ENCODE results near the gene LPIN2.
"Not testable (repeated sequence)": the region's sequence is repeated elsewhere in the genome, so short reads cannot be mapped to it uniquely, and the experiment has no call there.

Gene LPIN2

DNA sequence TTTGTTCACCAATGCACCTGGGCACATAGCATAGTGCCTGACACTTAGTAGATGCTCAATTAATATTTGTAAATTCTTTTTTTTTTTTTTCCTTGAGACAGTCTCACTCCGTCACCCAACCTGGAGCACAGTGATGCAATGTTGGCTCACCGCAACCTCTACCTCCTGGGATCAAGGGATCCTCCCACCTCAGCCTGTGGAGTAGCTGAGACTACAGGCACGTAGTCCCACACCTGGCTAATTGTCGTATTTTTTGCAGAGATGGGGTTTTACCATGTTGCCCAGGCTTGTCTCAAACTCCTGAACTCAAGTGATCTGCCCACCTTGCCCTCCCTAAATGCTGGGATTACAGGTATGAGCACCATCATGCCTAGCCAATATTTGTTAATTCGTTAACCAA lies 23.2 kb upstream of the LPIN2 start:
- in situ Hi-C loops (cut with MboI; ENCODE audit: low sequenced_read_pairs, unreplicated experiment): no loop called here
- TF ChIP-seq, protein P1, sequence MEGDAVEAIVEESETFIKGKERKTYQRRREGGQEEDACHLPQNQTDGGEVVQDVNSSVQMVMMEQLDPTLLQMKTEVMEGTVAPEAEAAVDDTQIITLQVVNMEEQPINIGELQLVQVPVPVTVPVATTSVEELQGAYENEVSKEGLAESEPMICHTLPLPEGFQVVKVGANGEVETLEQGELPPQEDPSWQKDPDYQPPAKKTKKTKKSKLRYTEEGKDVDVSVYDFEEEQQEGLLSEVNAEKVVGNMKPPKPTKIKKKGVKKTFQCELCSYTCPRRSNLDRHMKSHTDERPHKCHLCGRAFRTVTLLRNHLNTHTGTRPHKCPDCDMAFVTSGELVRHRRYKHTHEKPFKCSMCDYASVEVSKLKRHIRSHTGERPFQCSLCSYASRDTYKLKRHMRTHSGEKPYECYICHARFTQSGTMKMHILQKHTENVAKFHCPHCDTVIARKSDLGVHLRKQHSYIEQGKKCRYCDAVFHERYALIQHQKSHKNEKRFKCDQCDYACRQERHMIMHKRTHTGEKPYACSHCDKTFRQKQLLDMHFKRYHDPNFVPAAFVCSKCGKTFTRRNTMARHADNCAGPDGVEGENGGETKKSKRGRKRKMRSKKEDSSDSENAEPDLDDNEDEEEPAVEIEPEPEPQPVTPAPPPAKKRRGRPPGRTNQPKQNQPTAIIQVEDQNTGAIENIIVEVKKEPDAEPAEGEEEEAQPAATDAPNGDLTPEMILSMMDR (IDR thresholded peaks at IDR 0.05; ENCODE audit: borderline replicate concordance, control extremely low read depth, extremely low read depth, insufficient read depth, missing control alignments): no peak

DNA sequence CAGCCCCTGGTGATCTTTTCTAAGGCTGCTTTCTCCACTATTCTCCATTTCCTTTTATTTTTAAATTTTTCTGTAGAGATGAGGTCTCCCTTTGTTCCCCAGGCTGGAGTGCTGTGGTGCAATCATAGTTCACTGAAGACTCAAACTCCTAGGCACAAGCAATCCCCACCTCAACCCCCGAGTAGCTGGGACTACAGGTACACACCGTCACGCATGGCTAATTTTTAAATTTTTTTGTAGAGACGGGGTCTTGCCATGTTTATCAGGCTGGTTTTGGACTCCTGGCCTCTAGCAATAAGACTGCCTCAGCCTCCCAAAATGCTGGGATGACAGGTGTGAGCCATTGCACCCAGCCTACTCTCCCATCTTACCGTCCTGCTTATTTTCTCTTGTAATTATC lies 22.7 kb upstream of the LPIN2 start:
- no peak for DNase-seq (ENCODE audit: low spot score)
- TF ChIP-seq, protein P1 (IDR thresholded peaks at IDR 0.05; ENCODE audit: borderline replicate concordance, control extremely low read depth, extremely low read depth, insufficient read depth, missing control alignments): no peak
- in situ Hi-C loops (cut with MboI; ENCODE audit: low sequenced_read_pairs, unreplicated experiment): no loop called here

More for the DNA sequence above, 23.2 kb upstream of the LPIN2 start:
- no peak for DNase-seq (ENCODE audit: low spot score)

DNA sequence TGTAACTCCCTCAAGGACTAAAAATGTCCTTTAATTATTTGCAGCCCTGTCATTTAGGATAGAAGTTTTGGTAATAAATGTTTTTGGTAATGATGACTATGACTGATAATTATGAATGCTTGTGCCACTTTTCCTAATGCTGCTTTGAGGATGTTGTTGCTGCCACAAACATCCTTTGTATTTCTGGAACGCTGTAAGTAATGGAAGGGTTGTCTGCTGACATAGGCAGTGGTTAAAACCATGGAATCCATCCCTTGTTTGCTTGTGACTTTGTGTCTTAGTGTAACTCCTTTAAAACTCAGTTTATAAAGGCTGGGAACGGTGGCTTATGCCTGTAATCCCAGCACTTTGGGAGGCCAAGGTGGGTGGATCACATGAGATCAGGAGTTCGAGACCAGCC lies 19.8 kb upstream of the LPIN2 start:
- in situ Hi-C loops (cut with MboI; ENCODE audit: low sequenced_read_pairs, unreplicated experiment): no loop called here
- TF ChIP-seq, protein P1 (IDR thresholded peaks at IDR 0.05; ENCODE audit: borderline replicate concordance, control extremely low read depth, extremely low read depth, insufficient read depth, missing control alignments): no peak
- DNase-seq (ENCODE audit: low spot score): no peak

DNA sequence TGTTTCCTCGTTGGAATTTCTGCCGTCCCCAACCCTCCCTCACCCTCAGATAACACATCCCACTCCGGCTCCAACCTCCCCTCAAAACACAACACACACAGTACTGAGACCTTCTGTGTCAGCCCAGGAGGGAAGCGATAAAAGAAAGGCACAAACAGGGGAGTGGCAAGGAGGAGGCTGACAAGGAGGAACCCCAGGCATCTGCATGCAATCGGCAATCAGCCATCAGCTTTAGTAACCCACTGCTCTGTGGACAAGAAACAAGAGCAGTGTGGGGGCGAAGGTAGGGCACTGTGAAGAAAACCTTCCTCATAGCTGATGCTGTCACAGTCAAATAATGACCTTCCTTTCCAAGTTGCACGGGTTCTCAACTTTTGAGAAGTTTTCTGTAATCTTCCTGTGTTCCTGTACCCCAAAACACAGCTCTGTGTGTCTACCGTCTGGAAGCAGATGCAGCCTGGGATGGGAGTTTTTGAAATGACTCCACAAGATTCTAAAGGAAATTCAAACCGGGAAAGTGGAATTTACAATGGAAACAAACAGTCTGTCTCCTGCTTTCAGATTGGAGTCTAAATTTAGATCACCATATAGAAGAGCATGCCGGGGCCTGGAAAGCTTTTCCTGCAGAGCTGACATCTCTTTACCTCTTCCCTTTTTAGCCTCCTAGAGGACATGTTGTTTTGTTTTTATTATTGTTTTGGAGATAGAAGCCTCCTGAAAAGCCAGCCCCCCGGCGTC lies 16.4 kb upstream of the LPIN2 start:
- no peak for DNase-seq (ENCODE audit: low spot score)
- TF ChIP-seq, protein P1 (IDR thresholded peaks at IDR 0.05; ENCODE audit: borderline replicate concordance, control extremely low read depth, extremely low read depth, insufficient read depth, missing control alignments): no peak
- in situ Hi-C loops (cut with MboI; ENCODE audit: low sequenced_read_pairs, unreplicated experiment): no loop called here

DNA sequence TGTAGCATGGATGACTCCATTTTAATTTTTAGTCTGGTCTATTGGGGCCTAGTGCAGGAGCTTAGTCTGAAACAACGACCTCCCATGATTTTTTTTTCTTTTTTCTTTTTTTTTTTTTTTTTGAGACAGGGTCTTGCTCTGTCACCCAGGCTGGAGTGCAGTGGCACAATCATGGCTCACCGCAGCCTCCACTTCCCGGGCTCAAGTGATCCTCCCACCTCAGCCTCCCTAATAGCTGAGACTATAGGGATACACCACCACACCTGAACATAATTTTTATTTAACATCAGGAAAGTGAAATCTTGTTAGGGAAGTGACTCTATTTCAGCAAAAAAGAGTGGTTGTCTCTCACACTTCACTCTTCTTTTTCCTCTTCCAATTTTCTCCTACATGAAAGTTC lies 15.2 kb upstream of the LPIN2 start:
- in situ Hi-C loops (cut with MboI; ENCODE audit: low sequenced_read_pairs, unreplicated experiment); DNase-seq (ENCODE audit: low spot score): not testable (repeated sequence)

DNA sequence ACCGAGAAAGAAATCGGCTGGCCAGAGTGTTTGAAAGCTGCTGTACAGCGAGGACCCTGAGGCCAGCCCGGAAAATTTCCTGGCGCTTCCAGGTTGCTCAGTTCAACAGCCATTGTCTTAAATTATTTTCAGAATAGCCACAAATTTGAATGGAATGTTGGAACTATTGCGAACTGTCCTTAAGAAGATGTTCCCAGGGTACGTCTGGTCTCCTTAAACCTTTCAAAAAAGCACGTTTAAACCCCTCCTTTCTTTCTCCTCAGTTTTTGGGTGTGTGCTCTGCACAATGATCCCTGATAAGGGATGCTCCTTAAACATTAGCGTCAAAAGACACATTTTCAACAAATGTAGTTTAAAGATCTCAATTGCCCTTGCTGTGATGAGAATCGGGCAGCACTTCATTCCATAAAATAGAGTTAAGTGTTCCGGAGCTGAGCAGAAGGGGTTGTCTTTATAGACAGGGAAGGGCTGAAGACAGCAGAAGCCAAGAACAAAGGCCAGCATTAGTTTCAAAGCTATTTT lies 14.5 kb upstream of the LPIN2 start:
- no peak for DNase-seq (ENCODE audit: low spot score)
- in situ Hi-C loops (cut with MboI; ENCODE audit: low sequenced_read_pairs, unreplicated experiment): no loop called here
- TF ChIP-seq, protein P1 (IDR thresholded peaks at IDR 0.05; ENCODE audit: borderline replicate concordance, control extremely low read depth, extremely low read depth, insufficient read depth, missing control alignments): no peak

DNA sequence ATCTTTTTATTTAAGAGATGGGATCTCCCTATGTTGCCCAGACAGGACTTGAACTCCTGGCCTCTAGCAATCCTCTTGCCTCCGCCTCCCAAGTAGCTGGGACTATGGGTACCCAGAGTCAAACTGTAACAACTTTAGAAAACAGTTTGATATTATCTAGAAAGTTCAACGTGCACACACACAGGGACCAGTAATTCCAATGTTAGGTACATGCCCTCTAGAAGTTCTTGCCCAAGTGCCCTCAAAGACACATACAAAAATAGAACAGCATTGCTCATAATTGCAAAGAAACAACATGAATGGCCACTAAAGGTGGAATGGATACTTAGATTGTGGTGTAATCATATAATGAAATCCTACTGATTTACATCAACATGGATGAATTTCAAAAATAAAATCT lies 12.6 kb upstream of the LPIN2 start:
- in situ Hi-C loops (cut with MboI; ENCODE audit: low sequenced_read_pairs, unreplicated experiment): no loop called here
- DNase-seq (ENCODE audit: low spot score): no peak
- TF ChIP-seq, protein P1 (IDR thresholded peaks at IDR 0.05; ENCODE audit: borderline replicate concordance, control extremely low read depth, extremely low read depth, insufficient read depth, missing control alignments): no peak

DNA sequence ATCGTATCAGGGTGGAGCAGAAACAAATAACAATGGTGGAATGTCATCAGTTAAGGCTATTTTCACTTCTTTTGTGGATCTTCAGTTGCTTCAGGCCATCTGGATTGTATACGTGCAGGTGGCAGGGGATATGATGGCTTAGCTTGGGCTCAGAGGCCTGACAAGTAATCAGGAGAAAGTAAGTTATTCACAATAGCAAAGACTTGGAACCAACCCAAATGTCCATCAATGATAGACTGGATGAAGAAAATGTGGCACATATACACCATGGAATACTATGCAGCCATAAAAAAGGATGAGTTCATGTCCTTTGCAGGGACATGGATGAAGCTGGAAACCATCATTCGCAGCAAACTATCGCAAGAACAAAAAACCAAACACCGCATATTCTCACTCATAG lies 10.7 kb upstream of the LPIN2 start:
- in situ Hi-C loops (cut with MboI; ENCODE audit: low sequenced_read_pairs, unreplicated experiment); DNase-seq (ENCODE audit: low spot score): not testable (repeated sequence)

All from GM13976 (cell line).